ENCODE measurements around the gene PHF2.

Gene PHF2

GRCh38 chr9:93648836-93649235 is 72.5 kb downstream of the PHF2 start:
- H3K36me3 ChIP-seq (ENCODE audit: control insufficient read depth, insufficient read depth, low read length): no peaks in the 10 kb centered on the region
- H2AFZ ChIP-seq: no peak overlapping the region
- H3K79me2 ChIP-seq: no peaks in the 10 kb centered on the region
- no peak overlapping the region for H3K9ac ChIP-seq
- H3K9me3 ChIP-seq (ENCODE audit: control insufficient read depth, low read length): no peaks in the 10 kb centered on the region
- TF ChIP-seq CTCF (IDR thresholded peaks at IDR 0.05): no peak
- H3K27ac ChIP-seq: no peak overlapping the region
- no peak overlapping the region for H3K4me3 ChIP-seq (ENCODE audit: low read depth, low read length)
- H3K4me2 ChIP-seq (ENCODE audit: low read length): no peak overlapping the region
- H3K4me1 ChIP-seq: no peaks in the 10 kb centered on the region
- H3K27me3 ChIP-seq (ENCODE audit: control insufficient read depth, insufficient read depth, low read length): no peaks in the 10 kb centered on the region

- Histone ChIP-seq H2AFZ (no peak overlapping the region), H3K9me3 (ENCODE audit: control insufficient read depth, low read length) (no peaks in the 10 kb centered on the region), H3K27me3 (ENCODE audit: control insufficient read depth, insufficient read depth, low read length) (no peaks in the 10 kb centered on the region), H3K4me1 (no peaks in the 10 kb centered on the region), H3K4me3 (ENCODE audit: low read depth, low read length) (no peak overlapping the region), H3K4me2 (ENCODE audit: low read length) (no peak overlapping the region), H3K27ac (no peak overlapping the region), H3K36me3 (ENCODE audit: control insufficient read depth, insufficient read depth, low read length) (no peaks in the 10 kb centered on the region), H3K79me2 (no peaks in the 10 kb centered on the region), H3K9ac (no peak overlapping the region)
- no peak for TF ChIP-seq CTCF (IDR thresholded peaks at IDR 0.05)
These were observed 73.4 kb downstream of the PHF2 start for GRCh38 chr9:93649610-93650261.

- no peak overlapping the region for H3K4me2 ChIP-seq (ENCODE audit: low read length)
- no peak overlapping the region for H3K4me3 ChIP-seq (ENCODE audit: low read depth, low read length)
- no peaks in the 10 kb centered on the region for H3K27me3 ChIP-seq (ENCODE audit: control insufficient read depth, insufficient read depth, low read length)
- H3K4me1 ChIP-seq: no peaks in the 10 kb centered on the region
- H3K9me3 ChIP-seq (ENCODE audit: control insufficient read depth, low read length): no peaks in the 10 kb centered on the region
- no peak for TF ChIP-seq CTCF (IDR thresholded peaks at IDR 0.05)
- no peaks in the 10 kb centered on the region for H3K79me2 ChIP-seq
- H3K9ac ChIP-seq: no peak overlapping the region
- no peak overlapping the region for H3K27ac ChIP-seq
- no peak overlapping the region for H2AFZ ChIP-seq
- H3K36me3 ChIP-seq (ENCODE audit: control insufficient read depth, insufficient read depth, low read length): no peaks in the 10 kb centered on the region
These were observed 74.1 kb downstream of the PHF2 start for GRCh38 chr9:93650448-93650847.

GRCh38 chr9:93651521-93651950 is 75.2 kb downstream of the PHF2 start:
- H3K27ac ChIP-seq: no peak overlapping the region
- H3K27me3 ChIP-seq (ENCODE audit: control insufficient read depth, insufficient read depth, low read length): no peaks in the 10 kb centered on the region
- H3K36me3 ChIP-seq (ENCODE audit: control insufficient read depth, insufficient read depth, low read length): no peaks in the 10 kb centered on the region
- H3K4me3 ChIP-seq (ENCODE audit: low read depth, low read length): no peak overlapping the region
- no peak overlapping the region for H3K4me2 ChIP-seq (ENCODE audit: low read length)
- no peak overlapping the region for H2AFZ ChIP-seq
- H3K9ac ChIP-seq: no peak overlapping the region
- TF ChIP-seq CTCF (IDR thresholded peaks at IDR 0.05): no peak
- H3K9me3 ChIP-seq (ENCODE audit: control insufficient read depth, low read length): no peaks in the 10 kb centered on the region
- H3K4me1 ChIP-seq: no peaks in the 10 kb centered on the region
- no peaks in the 10 kb centered on the region for H3K79me2 ChIP-seq
